ENCODE measurements around the gene MMP8.

GRCh38 chr11:102712137-102712536, 12.6 kb downstream of the MMP8 start:
- TF ChIP-seq CTCF (conservative IDR thresholded peaks at IDR 0.05; ENCODE audit: low read depth in 2 of 2): no peak
- no peak for TF ChIP-seq ZNF331 (CRISPR knock-in tag; IDR thresholded peaks at IDR 0.05; ENCODE audit: low read depth)
- TF ChIP-seq EZH2 (IDR thresholded peaks at IDR 0.05; ENCODE audit: low read depth, unreplicated experiment): no peak
- TF ChIP-seq EZH2phosphoT487 (IDR thresholded peaks at IDR 0.05; ENCODE audit: unreplicated experiment): no peak
- no peak for TF ChIP-seq REST (IDR thresholded peaks at IDR 0.05; ENCODE audit: unreplicated experiment)
- no peak for TF ChIP-seq JUNB (IDR thresholded peaks at IDR 0.05; ENCODE audit: unreplicated experiment)
- no peak for TF ChIP-seq POLR2AphosphoS5 (IDR thresholded peaks at IDR 0.05; ENCODE audit: low read depth)
- TF ChIP-seq STAT1 (IDR thresholded peaks at IDR 0.05; ENCODE audit: unreplicated experiment): no peak
- TF ChIP-seq NANOG (IDR thresholded peaks at IDR 0.05; ENCODE audit: borderline replicate concordance): no peak
- no peak for TF ChIP-seq CREB1 (CRISPR knock-in tag; IDR thresholded peaks at IDR 0.05; ENCODE audit: low read depth)
- TF ChIP-seq ETS1 (IDR thresholded peaks at IDR 0.05): no peak
- TF ChIP-seq ZNF114 (CRISPR knock-in tag; IDR thresholded peaks at IDR 0.05): no peak
- TF ChIP-seq ZNF462 (CRISPR knock-in tag; IDR thresholded peaks at IDR 0.05): no peak
